Muscle layer of colon (tissue), 2 donors: ENCODE data around the gene AK9.

Experiments used
- H3K27ac ChIP-seq: one replicate; pipeline ENCODE4 v1.7.0; 2013; ENCODE audit warnings: low read depth, mild to moderate bottlenecking, low read length, moderate library complexity
- H3K27me3 ChIP-seq, 2 donors: one replicate each; pipeline ENCODE4 v1.7.0; 2013; ENCODE audit warnings: low read length in 2 of 2, mild to moderate bottlenecking in 2 of 2; ENCODE audit not compliant: insufficient read depth in 2 of 2, control insufficient read depth in 1 of 2
- H3K36me3 ChIP-seq: one replicate; pipeline ENCODE4 v1.7.0; 2013; ENCODE audit warnings: mild to moderate bottlenecking, low read length; ENCODE audit not compliant: insufficient read depth
- H3K4me1 ChIP-seq: one replicate; pipeline ENCODE4 v1.7.0; 2013; ENCODE audit warnings: mild to moderate bottlenecking, low read length; ENCODE audit not compliant: insufficient read depth
- H3K4me3 ChIP-seq, 2 donors: one replicate each; pipeline ENCODE4 v1.7.0; 2013; ENCODE audit warnings: low read length in 2 of 2, low read depth in 1 of 2, mild to moderate bottlenecking in 1 of 2, moderate library complexity in 1 of 2
- H3K9ac ChIP-seq: one replicate; pipeline ENCODE4 v1.7.0; 2013; ENCODE audit warnings: low read length
- H3K9me3 ChIP-seq: one replicate; pipeline ENCODE4 v1.7.0; 2013; ENCODE audit warnings: mild to moderate bottlenecking, low read length
- donor health status: abdominal sarcoma.
- donor health status: Adenocarcinoma of cecum.

The AK9 gene

GRCh38 chr6:109662192-109662591 lies 28.8 kb downstream of the AK9 start:
- no peaks in the 10 kb centered on the region for H3K36me3 ChIP-seq
- H3K4me1 ChIP-seq: no peaks in the 10 kb centered on the region
- no peaks in the 10 kb centered on the region for H3K27me3 ChIP-seq
- H3K4me3 ChIP-seq: no peak overlapping the region
- no peak overlapping the region for H3K9ac ChIP-seq
- no peaks in the 10 kb centered on the region for H3K9me3 ChIP-seq
- no peak overlapping the region for H3K27ac ChIP-seq

DNA sequence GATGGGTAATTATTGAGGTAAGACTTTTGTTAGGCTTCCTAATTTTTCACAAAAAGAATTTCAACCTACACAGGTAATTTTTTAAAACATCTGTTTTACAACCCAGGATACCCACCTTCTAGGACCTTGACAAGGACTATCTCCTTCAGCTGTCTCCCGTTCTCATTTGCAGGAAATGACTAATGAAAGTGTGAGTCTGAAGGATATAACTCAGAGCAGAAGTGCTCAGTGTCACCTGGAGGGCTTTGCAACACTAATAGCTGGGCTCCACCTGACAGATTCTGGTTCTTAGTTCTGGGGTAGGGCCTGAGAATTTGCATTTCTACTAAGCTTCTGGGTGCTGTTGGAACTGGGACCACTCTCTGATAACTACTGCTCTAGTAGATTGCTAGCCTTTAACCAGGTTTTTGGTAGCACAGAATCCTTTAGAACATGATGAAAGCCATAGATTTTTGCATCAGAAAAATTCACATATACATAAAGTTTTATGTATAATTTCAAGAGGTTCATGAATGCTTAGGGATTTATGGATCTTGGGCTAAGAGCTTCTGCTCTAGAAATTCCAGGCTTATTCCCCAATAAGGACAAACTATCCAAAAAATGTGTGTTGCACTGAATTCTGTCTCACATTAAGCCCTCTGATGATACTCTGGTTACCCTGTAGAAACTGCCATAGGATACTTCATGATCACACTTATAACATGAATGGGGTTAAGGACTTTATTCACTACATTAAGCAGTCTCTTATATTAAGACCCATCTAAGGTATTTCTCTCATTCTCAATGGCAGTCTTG lies 30.3 kb downstream of the AK9 start:
- H3K36me3 ChIP-seq: no peaks in the 10 kb centered on the region
- no peak overlapping the region for H3K9ac ChIP-seq
- H3K27me3 ChIP-seq: no peaks in the 10 kb centered on the region
- H3K4me3 ChIP-seq: no peak overlapping the region
- no peak overlapping the region for H3K27ac ChIP-seq
- H3K9me3 ChIP-seq: no peaks in the 10 kb centered on the region
- H3K4me1 ChIP-seq: no peaks in the 10 kb centered on the region

DNA sequence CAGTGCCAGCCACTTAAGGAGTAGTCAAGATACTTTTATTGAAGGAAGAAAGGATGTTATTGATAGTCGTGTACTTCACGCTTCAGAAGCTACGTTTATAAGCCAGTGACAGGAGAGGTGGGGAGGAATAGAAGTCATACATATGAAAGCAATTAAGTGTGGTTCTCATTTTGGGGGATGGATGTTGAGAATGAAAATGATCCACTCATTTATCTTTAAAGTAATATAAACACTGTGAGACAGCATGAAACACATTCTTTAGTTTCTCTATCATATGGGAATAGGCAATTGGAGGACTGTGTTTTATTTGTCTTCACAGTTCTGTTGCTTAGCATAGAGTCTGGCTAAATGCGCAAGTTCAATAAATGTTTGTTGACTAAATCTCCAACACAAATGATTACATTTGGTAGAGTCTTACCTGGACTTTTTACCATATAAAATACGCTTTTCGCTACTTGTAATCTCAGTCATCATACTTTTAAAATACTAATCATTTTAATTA lies 35.2 kb downstream of the AK9 start:
- no peak overlapping the region for H3K9ac ChIP-seq
- H3K36me3 ChIP-seq: no peaks in the 10 kb centered on the region
- no peaks in the 10 kb centered on the region for H3K9me3 ChIP-seq
- H3K27me3 ChIP-seq: no peaks in the 10 kb centered on the region
- H3K4me1 ChIP-seq: no peaks in the 10 kb centered on the region
- H3K27ac ChIP-seq: no peak overlapping the region
- H3K4me3 ChIP-seq: no peak overlapping the region

- Histone ChIP-seq H3K4me3 (no peak overlapping the region), H3K27ac (no peak overlapping the region), H3K9me3 (no peaks in the 10 kb centered on the region)
Observed at GRCh38 chr6:109653264-109653663, 37.7 kb downstream of the AK9 start.

DNA sequence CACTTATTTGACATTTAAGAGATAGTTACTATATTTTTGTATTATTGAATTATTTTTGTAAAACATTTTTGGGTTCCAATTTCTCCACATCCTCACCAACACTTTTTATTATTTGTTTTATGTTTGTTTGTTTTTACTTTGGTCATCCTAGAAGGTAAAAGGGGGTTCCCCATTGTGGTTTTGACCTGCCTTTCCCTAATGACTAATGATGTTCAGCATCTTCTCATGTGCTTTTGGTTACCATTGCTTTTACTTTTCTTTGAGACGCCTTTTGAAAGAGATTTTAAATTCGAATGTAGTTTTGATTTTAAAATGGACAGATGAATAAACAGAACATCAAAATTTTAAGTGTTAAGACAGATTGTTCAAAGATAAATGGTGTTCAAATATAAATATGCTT lies 46.9 kb downstream of the AK9 start:
- H3K27me3 ChIP-seq: no peaks in the 10 kb centered on the region
- no peak overlapping the region for H3K4me3 ChIP-seq
- no peak overlapping the region for H3K9ac ChIP-seq
- no peaks in the 10 kb centered on the region for H3K4me1 ChIP-seq
- no peaks in the 10 kb centered on the region for H3K9me3 ChIP-seq
- no peak overlapping the region for H3K27ac ChIP-seq
- H3K36me3 ChIP-seq: no peaks in the 10 kb centered on the region

More at GRCh38 chr6:109653264-109653663, 37.7 kb downstream of the AK9 start:
- no peak overlapping the region for H3K9ac ChIP-seq
- H3K36me3 ChIP-seq: no peaks in the 10 kb centered on the region
- no peaks in the 10 kb centered on the region for H3K27me3 ChIP-seq
- no peaks in the 10 kb centered on the region for H3K4me1 ChIP-seq

DNA sequence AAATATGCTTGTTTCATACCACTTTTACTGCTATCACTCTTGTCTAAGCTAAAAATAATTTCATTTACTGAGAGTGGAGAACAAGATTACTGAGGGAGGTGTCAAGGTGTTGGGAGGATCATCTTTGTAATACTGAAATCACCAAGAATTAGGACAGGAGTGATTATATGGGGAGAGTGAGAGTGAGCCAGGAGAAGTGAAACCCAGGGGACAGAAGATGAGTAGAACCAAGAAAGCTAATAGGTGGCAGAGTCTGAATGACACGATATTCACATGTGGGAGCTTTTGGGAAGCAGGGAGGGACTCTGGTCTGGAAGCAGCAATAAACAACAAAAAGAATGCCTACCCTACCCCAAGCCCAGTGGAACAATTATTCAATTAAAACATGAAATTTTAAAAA lies 58.6 kb downstream of the AK9 start:
- H3K4me3 ChIP-seq: no peak overlapping the region
- no peaks in the 10 kb centered on the region for H3K9me3 ChIP-seq
- no peak overlapping the region for H3K9ac ChIP-seq
- no peaks in the 10 kb centered on the region for H3K4me1 ChIP-seq
- no peaks in the 10 kb centered on the region for H3K36me3 ChIP-seq
- H3K27me3 ChIP-seq: no peaks in the 10 kb centered on the region
- no peak overlapping the region for H3K27ac ChIP-seq

GRCh38 chr6:109631403-109631802 lies 59.6 kb downstream of the AK9 start:
- Histone ChIP-seq H3K27me3 (no peaks in the 10 kb centered on the region), H3K4me1 (no peaks in the 10 kb centered on the region), H3K36me3 (no peaks in the 10 kb centered on the region), H3K27ac (no peak overlapping the region), H3K9ac (no peak overlapping the region), H3K4me3 (no peak overlapping the region), H3K9me3 (no peaks in the 10 kb centered on the region)

DNA sequence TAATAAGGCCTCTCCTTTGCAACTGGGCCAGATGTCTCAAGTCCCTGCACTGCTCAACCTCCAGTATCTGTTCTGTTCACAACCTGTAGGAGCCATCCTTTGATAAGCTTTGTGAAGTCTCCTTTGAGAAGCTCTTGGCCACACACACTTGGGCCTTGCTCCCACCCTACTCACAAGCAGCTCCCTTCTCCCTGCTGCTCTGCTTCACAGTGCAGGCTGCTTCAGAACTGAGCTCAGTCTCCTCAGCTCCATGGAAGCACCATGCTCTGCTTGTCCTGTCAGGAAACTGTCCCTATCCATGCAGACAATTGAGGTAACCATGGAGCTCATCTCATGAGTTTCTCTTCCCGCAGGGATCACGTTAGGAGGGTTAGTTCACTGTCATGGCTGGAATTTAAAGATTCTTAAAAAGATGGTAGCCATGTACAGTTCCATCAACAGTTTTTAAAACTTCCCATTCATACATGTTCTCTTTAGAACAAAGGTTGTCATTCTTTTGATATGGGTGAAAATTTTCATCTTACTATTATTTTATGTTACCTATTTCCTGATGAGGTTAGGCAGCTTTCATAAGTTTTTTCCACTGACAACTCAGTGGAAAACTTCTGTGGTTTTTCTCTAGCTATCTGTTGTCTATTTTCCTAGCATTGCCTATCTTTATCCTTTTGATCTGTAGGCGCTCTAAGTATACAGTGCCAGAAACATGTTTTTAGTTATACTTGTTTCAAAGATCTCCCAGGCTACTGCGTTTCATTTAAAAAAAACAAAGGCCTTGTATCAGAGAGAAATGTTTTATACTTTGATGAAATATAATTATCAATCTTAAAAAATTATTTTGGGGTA lies 62.6 kb downstream of the AK9 start:
- Histone ChIP-seq H3K9me3 (no peaks in the 10 kb centered on the region), H3K36me3 (no peaks in the 10 kb centered on the region), H3K4me3 (no peak overlapping the region), H3K4me1 (no peaks in the 10 kb centered on the region), H3K27ac (no peak overlapping the region), H3K27me3 (no peaks in the 10 kb centered on the region), H3K9ac (no peak overlapping the region)

DNA sequence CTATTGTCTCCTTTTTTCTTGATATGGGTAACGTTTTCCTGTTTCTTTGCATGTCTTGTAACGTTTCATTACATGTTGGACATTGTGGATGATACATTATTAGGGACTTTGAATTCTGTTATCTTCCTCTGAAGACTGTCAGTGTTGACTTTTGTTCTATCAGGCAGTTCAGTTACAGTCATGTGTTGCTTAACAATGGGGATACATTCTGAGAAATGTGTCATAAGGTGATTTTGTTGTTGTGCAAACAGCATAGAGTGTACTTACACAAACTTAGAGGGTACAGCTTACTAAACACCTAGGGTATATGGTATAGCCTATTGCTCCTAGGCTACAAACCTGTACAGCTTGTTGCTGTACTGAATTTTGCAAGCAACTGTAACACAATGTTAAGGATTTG lies 64.7 kb downstream of the AK9 start:
- H3K9ac ChIP-seq: no peak overlapping the region
- H3K4me1 ChIP-seq: no peaks in the 10 kb centered on the region
- no peak overlapping the region for H3K4me3 ChIP-seq
- H3K9me3 ChIP-seq: no peaks in the 10 kb centered on the region
- H3K27ac ChIP-seq: no peak overlapping the region
- no peaks in the 10 kb centered on the region for H3K36me3 ChIP-seq
- no peaks in the 10 kb centered on the region for H3K27me3 ChIP-seq

- Histone ChIP-seq H3K27me3 (no peaks in the 10 kb centered on the region), H3K4me3 (no peak overlapping the region), H3K27ac (no peak overlapping the region), H3K36me3 (no peaks in the 10 kb centered on the region), H3K4me1 (no peaks in the 10 kb centered on the region), H3K9ac (no peak overlapping the region), H3K9me3 (no peaks in the 10 kb centered on the region)
Observed at GRCh38 chr6:109625199-109625598, 65.8 kb downstream of the AK9 start.

GRCh38 chr6:109623288-109623687 lies 67.7 kb downstream of the AK9 start:
- no peak overlapping the region for H3K4me3 ChIP-seq
- H3K36me3 ChIP-seq: no peaks in the 10 kb centered on the region
- no peaks in the 10 kb centered on the region for H3K9me3 ChIP-seq
- no peak overlapping the region for H3K9ac ChIP-seq
- H3K27me3 ChIP-seq: no peaks in the 10 kb centered on the region
- no peak overlapping the region for H3K27ac ChIP-seq
- no peaks in the 10 kb centered on the region for H3K4me1 ChIP-seq
